CD4-positive, alpha-beta T cell treated with Interleukin-6 at 100 ng/mL for 8 hours (primary cell): Measurements from ENCODE around the gene CEL.

ENCODE experiments used
- DNase-seq: peaks from one replicate; pipeline ENCODE4 v3.0.0-alpha.2; 2020; ENCODE audit warnings: mixed read lengths, low spot score

Gene CEL

DNA sequence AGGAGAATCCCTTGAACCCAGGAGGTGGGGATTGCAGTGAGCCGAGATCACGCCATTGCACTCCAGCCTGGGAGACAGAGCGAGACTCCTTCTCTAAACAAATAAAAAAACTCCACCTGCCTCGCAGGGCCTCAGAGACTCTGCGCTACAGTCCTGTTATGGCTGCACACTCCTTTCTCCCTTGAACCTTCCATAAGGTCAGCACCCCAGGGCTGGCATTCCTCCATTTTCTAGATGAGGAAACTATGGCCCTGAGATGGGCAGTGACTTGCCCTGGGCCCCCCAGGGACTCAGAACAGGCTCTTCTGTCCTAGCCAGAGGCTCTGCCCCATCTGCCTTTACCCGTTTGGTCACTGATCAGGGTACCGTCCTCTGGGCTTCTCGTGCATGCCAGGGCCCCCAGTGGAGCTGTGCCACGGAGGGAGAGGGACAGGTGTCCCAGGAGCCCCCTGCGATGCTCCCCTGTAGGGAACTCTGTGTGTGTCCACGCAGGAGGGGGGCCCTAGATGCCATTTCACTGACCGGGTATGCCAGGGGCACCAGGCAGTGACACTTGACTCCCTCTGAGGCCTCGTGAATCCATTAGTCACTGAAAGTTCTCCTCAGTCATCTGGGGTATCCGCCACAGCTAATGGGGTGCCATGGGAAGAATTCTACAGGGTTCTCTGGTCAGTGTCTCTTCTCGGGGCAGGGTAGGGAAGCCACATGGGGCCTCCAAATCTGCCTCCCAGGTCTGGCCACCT, 43.1 kb downstream of the CEL start:
- DNase-seq: no peak

DNA sequence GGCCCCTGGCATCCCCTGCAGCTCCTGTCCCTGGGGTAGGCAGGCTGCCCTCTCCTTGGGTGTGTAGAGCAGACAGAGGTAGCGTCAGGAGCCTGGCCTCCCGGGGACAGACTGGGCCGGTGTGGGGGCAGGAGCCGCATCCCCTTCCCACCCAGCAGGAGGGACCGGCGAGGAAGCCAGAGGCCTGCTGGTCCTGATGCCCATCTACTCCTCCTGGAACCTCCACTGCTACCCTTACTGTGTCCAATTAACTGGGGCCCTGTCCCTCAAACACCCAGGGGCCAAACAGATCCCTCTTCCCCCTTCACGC, 43.6 kb downstream of the CEL start:
- DNase-seq: no peak

DNA sequence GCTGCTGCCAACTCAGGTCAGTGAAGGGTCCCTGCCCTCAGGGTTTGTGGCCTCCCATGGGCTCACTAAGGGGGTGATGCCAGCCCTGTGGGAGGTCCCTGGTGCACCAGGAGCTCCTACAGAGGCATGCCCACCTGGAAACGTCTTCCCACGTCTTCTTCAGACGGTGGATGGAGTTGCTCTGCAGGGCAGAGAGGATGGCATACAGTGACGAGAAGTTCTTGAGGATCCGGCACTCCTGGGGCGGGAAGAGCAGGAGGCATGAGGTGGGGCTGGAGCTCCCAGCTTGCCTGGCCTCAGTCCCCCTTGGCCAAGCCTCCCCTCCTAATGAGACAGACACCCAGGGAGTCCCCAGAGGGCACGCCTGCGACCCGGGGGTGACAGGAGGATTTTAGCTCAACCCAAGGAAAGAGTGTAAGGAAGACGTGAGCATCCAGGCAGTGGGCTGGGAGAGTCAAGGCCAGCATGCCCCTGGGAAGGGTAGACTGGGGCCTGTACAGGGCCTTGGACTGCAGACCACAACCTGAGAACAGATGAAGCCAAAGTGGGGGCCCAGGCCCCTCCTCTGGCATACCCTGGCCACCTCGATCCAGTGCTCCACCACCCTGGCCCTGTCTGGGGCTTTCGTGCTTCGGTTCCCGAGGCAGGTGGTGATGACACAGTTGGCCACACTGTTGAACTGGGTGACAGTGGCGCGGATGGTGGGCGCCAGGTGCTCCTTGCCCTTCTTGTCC, 44.9 kb downstream of the CEL start:
- DNase-seq: no peak

DNA sequence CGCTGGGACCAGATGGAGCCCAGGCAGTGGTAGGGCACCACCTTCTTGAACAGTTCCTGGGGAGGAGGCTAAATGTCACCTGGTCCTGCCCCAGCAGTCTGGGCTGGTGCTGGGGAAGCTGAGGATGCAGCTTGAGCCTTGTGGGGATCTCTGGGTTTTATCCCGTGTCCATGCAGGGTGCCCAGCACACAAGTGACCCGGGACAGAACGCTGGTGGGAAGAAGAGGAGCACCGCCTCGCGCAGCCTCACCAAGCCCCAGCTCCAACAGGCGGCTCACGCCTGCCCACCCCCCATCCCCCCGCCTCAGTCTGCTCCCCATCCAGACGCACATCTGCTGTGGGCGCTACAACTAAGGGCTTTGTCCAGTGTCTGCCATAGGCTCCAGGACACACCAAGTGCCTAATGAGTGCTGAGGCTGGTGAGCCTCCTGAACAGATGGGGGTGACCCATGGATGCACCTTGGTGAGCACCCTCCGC, 45.5 kb downstream of the CEL start:
- no peak for DNase-seq

DNA sequence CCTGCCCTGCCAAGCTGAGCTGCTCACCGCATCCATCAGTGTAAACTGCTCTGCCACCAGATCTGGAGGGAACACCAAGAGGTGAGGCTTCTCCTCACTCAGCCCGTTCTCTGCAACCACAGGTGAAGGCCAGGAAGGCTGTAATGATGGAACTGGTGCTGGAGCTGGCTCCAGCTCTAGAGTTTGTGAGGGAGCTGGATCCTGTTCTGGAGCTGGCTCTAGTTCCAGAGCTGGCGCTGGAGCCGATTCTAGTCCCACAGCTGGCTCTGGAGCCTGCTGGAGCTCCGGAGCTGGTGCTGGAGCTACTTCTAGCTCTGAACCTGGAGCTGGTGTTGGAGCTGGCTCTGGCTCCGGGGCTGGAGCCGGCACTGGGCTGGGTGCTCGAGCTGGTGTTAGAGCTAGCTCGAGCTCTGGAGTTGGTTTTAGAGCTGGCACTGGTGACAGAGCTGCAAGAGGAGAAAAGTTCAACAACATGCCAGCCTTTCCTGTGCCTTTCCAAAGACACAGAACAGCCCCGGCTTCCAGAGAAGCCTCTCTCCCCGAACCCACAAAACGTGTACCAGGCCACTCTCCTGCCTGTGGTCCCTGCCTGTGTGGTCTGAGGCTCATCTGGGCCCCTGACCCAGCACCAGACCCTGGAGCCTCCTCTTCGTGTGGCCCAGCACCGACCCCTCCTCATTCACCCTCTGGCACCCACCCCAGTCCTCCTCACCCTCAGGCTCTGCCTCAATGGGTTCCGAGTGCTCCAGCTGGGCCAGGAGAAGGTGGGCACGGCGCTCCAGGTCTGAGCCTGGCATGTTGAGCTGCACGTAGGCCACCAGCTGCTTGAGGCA, 46.4 kb downstream of the CEL start:
- no peak for DNase-seq

DNA sequence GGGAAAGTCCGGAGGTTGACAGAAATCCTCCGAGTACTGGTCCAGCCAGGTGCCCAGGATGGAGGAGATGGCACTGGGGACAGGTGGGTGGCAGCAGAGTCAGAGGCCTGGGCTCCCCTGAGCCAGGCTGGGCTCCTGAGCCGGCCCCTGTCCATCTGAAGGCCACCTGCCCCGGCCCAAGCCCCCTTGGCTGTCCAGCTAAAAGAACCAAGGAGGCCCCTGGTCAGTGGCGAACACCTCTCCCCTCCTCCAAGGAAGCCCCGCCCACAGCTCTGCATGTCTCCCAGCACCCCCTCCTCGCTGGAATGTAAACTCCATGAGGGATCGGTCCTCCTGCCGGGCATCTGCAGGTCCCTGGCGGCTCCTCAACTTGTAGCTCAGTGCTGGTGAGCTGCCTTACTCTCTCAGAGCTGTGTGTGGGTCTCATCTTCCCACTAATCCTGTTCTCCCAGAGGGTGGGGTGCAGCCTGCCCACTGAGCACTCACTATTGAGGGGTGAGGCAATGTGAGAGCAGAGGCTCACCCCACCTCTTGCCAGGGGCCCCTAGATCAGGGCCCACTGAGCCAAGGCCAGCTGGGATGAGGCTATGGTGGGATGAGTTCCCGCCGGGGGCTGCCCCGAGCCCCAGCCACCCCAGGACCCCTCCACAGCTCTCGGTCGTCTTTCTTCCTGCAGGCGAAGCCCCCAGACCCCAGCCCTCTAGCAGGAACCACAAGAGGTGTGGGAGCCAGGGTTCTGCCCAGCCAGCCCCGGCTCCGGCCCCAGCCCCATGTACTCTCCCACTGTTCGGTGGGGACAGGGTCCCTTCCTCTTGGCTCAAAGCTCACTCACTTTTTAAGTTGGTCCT, 47.2 kb downstream of the CEL start:
- DNase-seq: no peak

DNA sequence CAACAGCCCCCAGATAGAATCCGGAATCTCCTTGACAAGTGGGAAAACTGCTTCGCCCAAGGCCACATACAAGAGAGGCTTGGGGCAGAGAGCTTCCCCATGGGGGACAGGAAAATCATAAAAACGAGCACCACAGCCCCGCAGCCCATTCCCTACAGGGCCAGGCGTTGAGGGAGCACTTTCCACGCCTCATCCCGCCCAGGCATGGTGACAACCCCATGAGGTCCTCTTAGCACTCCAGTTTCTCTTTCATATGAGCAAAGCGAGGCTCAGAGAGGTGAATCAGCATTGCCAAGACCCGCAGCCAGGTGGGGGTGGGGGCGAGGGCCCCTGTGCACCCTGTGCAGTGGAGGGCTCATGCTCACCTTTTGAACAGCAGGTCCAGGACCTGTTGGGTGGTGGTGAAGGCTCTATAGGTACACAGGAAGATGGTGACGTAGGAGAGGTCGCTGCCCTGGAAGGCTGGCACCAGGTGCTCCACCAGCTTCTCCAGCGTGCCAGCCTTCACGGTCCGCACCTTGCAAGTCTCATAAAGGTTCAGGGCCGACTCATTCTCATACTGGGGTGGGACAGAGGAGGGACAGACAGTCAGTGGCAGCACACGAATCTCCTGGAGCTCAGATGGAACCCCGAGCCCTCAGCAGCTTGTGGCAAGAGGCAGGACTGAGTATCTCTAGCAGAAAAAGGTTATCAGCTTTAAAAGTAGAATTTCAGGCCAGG, 48.3 kb downstream of the CEL start:
- DNase-seq: no peak

DNA sequence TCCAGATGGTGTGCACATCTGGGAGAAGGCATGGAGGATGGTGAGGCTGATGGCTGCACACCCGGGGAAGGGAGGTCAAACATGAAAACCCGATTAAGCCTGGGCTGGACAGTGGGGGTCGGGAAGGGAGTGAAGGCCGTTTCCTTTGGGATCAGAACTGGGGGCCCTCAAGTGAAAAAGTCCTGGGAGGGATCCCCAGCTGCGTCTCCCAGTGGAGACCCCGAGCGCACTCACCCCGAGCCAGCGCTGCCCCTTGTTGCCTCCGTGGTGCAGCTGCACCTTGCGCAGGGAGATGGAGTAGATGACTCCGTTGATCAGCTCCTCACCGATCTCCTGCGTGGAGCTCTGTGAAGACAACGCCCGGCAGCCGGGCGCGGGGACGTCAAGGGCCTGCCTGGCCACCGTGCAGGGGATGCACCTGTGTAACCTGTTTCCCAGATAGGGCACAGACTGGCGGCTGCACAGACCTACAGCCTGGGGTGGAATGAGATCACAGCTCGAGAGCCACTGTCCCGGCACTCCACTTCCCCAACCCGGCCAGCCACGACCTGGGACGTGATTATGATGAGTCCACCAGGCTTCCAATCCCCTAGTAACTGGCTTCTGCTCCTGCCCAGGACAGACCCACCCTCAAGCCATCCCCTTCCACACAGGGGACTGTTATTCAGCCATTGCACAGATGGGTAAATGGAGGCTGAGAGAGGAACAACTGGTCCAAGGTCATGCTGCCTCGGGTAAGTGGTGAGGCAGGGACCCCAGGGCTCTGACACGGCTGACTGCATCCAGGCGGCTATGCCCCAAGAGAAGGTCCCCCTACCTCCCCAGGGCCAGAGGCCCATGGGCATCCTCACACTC, 50.3 kb downstream of the CEL start:
- no peak for DNase-seq

DNA sequence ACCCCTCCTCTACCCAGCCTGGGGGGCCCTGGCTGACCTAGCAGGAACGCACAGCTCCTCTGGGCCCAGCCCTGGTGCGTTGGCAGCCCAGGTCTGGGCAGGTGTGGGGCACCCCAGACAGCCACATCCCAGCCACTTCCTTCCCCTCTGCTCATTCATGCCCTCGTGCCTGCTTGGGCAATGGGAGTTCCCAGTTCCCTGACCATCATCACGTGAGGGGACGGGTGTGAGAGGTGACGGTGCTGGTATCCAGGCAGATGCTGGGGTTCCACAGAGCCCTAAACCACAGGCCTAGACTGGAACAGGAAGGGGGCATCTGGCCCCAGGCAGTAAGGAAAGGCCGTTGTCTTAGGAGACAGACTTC, 50.9 kb downstream of the CEL start:
- peak; percentile 33 for DNase-seq

DNA sequence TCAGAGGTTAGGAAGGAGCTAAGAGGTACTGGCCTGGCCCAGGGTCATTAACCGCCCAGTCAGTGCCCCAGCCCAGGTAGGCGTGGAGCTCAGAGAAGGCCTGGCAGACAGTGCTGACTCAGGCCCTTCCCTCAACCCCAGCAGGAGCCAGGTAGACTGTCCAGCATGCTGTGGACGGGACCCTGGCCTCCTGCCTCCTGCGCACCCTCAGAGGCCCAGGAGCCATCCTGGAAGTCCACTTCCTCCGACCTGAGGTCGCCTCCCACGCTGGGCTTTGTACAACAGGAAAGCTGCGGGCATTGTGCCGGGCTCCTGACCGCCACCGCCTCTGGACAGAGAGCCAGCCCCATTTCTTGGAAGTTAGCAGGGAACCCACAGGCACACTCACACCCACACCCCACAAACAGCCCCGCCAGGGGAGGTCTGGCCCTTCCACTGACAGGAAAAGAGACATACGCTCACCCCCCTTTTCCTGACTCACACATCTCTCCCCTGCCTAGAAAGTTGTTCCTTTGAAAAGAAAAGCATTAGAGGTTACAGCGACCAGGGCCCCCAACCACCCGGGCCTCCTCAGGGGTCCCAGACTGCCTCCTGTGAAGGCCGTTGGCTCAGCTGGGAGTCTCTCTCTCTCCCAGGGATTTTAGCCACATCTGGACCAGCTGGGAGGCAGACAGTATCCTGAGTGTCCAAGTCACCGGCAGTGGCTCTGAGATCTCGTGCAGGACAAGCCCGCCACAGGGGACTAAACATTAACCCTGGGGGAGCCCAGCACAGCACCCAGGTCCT, 51.6 kb downstream of the CEL start:
- no peak for DNase-seq

DNA sequence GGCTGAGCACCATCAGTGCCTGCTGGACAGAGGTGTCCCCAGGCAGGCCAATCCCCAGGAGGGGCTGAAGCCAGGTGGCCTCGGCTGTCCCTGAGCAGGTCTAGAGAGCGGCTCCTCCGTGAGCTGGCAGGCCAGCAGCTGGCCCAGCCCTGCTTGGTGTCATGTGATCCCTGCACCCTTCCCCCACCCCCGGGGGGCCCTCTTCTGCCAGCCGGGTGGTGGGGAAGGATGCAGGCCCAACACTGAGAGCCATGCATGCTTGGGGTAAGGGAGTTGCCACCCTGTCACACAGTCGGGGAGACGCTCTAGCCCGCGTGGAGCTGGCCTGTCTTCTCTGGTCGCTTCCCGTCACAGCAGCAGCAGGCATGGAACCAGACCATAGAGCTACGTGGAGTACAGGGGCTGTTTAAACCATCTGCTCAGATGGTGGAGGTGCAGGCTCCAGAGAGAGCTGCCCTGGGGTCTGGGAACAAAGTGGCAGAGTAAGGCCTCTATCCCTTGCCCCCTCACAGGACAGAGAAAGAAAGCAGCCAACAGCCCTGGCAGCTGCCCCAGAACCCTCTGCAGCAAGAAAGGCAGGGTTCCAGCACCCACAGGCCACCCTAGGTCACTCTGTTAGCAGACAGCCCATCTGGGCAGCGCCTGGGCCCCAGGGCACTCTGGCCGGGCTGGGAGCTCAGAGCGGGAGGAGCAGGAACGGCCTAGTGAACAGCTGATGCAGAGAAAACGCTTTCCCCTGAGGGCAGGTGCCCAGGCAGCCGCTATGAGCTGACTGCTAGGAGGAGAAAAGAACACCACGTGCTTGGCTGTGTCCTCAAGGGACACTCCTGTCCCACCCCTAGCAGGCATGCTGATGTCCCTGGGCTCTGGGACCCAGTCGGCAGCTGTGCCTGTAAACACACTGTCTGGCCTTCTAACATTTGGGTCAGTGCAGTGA, 52.4 kb downstream of the CEL start:
- no peak for DNase-seq

DNA sequence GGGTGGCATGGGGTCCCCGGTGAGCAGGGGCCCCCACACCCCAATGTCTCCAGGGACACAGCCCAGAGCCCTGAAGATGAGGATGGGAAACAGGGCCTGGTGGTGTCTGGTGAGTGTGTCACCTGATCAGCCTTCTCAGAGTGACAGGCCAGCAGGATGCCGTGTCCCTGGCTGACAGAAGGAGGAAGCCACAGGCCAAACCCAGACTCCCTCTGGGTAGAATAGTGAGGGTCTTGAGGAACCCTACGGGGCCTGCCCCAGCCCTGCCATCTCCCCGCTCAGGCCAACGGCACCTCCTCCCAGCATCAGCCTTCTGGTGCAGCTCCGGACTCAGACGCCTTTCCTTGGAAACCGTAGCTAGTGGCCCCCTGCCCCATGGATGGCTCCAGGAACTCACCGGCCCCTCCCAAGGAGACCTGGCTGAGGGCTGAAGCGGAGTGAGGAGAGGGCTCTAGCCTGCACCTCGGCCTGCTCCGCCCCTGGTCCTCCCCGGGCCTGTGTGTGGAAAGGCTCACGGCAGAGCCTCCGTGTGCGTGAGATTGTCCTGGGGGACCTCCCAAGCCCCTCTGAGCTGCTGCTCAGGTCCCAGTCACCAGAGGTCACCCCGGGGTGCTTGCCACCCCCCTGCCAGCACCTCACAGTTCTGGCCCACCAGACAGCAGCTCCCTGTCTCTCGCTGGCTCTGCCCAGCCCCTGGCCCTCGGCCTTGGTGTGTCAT, 53.3 kb downstream of the CEL start:
- DNase-seq: no peak

DNA sequence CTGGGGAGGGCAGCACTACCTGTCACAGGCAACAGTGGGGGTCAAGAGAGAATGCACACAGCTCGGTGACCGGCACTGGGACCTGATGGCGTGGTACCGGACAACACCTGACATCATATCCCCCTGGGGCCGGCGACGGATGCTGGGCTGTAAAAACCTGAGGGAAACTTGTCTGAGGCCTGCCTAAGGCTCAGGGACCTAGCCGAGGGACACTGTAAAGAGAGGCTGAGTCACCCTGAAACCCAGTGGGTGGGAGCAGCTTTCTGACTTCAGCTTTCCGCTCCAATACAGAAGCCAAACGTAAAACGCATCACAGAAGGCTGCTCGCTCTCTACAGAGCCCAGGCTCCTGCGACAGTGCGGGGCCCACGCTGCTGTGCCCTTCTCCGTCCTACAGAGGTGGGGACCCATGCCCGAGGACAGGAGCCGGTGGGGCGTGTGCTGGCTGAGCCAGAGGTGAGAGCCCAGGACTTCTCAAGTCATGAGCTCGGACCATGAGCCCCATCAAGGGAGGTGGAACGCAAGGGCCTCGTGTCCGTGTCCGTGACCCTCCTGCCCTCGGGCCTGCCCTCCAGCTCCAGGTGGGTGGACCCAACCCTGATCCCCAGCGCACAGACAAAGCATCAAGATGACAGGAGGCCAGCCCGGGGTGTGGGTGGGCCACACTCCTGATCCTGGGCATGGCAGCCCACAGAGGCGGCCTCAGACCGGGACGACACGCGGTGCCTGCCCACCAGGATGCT, 54.0 kb downstream of the CEL start:
- peak; percentile 29 for DNase-seq

DNA sequence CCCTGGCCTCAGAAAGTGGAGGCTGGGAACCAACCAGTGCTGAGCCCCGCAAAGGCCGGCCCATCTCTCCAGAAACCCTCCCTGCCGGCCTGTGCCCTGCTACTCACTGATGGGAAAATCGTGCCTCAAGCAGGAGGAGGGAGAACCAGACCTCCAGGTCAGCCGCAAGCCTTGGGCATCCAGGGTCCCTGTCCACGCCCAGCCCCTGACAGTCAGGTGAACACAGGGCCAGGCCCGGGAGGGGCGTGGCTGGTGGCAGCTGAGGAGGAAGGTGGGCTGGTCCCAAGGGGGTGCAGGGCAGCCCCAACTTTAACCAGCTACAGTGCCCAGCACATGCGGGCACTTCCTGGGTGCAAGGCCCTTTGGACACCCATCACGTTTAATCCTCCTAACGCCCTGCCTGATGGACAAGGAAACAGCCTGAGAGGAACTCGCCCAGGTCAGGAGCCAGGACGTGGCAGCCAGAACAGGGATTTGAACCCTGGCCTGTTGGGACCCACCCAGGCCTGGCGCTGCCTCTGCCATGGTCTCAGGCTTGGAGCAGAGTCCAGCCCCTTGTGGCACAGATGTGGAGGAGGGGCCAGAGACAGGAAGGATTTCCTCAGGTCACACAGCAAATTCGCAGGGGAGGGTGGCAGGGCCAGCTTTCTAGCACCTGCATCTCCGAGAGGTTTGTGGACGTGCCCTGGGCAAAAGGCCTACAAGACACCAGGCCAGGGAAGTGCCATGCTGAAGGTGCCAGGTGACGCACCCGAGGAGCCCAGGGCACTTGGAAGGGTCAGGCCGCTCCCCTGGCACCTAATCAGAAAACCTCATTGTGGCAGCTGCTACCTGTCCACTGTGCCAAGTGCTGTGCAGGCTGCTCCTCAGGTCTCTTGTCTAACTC, 54.8 kb downstream of the CEL start:
- DNase-seq: no peak

DNA sequence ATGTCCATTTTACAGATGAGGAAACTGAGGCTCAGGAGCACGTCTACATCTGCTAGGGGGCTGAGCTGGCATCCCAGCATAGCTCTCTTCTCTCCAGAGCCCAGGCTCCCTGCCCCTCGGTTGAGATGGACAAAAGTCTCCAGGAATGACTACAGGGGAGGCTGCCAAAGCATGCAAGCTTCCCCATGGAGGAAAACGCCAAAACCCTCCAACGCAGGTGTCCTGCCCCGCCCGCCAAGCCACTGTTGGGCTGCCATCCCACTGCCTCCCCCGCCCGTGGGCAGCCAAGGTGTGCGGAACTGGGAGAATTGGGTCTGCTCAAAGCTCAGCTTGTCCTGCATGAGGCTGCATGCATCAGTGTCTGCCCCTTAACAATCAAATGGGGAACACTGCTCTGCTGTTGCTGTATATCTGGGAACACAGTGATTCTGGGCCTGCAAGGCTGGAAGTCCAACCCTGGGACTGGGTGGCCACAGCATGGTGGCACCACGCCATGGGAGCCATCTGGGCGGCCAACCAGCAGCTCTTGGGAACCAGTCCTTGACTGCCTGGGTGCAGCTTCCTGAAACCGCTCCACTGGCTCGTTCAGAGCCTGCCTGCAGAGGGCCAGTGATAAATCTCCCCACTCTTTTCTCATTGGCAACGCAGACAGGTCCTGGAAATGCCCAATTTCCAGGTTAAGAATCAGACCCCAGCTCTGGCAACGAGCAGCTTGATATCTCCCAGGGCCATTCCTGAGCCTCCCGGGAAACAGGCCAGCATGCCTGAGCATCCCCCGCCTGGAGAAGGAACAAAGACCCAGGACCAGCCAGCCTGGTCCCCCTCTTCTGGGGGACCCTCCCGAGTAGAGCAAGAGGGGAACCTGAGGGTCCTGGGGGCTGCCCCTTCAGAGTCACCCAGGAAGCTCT, 55.7 kb downstream of the CEL start:
- DNase-seq: no peak
